Measurements from ENCODE around the gene HMGCS2. TPM values are rescaled to one million over a fixed set of nuclear protein-coding genes. Genes with fewer than 3 reads are reported as not detected.

The HMGCS2 gene
- polyA plus RNA-seq, 1 experiment, result not detected

- POLR2A ChIA-PET, result no interaction called here
- CTCF ChIA-PET, result interaction anchor here (2.3 kb wide), 1 partner anchor 11 kb away, joined by 12 read pairs; no protein-coding TSS in a partner anchor
- DNase-seq (ENCODE audit: low read depth, low spot score), result no peak
Observed at GRCh38 chr1:119797606-119798005, 28.9 kb upstream of the HMGCS2 start.

GRCh38 chr1:119797162-119797561 lies 28.5 kb upstream of the HMGCS2 start:
- POLR2A ChIA-PET, result no interaction called here
- Histone ChIP-seq H3K27me3 (ENCODE audit: control insufficient read depth, insufficient read depth, low read length) (no peaks in the 10 kb centered on the region), H3K27ac (ENCODE audit: low read depth, low read length) (no peak overlapping the region), H3K4me3 (ENCODE audit: low read depth, low read length) (no peak overlapping the region), H3K9me3 (ENCODE audit: control insufficient read depth, insufficient read depth, low read length) (no peaks in the 10 kb centered on the region)
- CTCF ChIA-PET, result interaction anchor here (2.3 kb wide), 1 partner anchor 12 kb away, joined by 12 read pairs; no protein-coding TSS in a partner anchor
- no peak for TF ChIP-seq CTCF (IDR thresholded peaks at IDR 0.05; ENCODE audit: low read depth, low read length)
- DNase-seq (ENCODE audit: low read depth, low spot score), result no peak

More at GRCh38 chr1:119797606-119798005, 28.9 kb upstream of the HMGCS2 start:
- Histone ChIP-seq H3K9me3 (ENCODE audit: control insufficient read depth, insufficient read depth, low read length) (no peaks in the 10 kb centered on the region), H3K27ac (ENCODE audit: low read depth, low read length) (no peak overlapping the region), H3K27me3 (ENCODE audit: control insufficient read depth, insufficient read depth, low read length) (no peaks in the 10 kb centered on the region), H3K4me3 (ENCODE audit: low read depth, low read length) (no peak overlapping the region)
- TF ChIP-seq CTCF (IDR thresholded peaks at IDR 0.05; ENCODE audit: low read depth, low read length), result no peak

- DNase-seq (ENCODE audit: low read depth, low spot score), result no peak
- Histone ChIP-seq H3K27ac (ENCODE audit: low read depth, low read length) (peak overlapping the region; percentile 52), H3K9me3 (ENCODE audit: control insufficient read depth, insufficient read depth, low read length) (no peaks in the 10 kb centered on the region), H3K4me3 (ENCODE audit: low read depth, low read length) (no peak overlapping the region), H3K27me3 (ENCODE audit: control insufficient read depth, insufficient read depth, low read length) (no peaks in the 10 kb centered on the region)
- no peak for TF ChIP-seq CTCF (IDR thresholded peaks at IDR 0.05; ENCODE audit: low read depth, low read length)
- POLR2A ChIA-PET, result no interaction called here
- CTCF ChIA-PET, result interaction anchor here (0.7 to 2.4 kb wide), 2 partner anchors 13 to 51 kb away, joined by 3 to 17 read pairs; no protein-coding TSS in a partner anchor
Observed at GRCh38 chr1:119795261-119796200, 26.8 kb upstream of the HMGCS2 start.

GRCh38 chr1:119794876-119795240 lies 26.2 kb upstream of the HMGCS2 start:
- CTCF ChIA-PET, result interaction anchor here (0.7 to 2.4 kb wide), 3 partner anchors 10 to 50 kb away, joined by 3 to 17 read pairs (median 5); no protein-coding TSS in a partner anchor

More at GRCh38 chr1:119794876-119795240, 26.2 kb upstream of the HMGCS2 start:
- Histone ChIP-seq H3K27ac (ENCODE audit: low read depth, low read length) (peak overlapping the region; percentile 52), H3K27me3 (ENCODE audit: control insufficient read depth, insufficient read depth, low read length) (no peaks in the 10 kb centered on the region), H3K9me3 (ENCODE audit: control insufficient read depth, insufficient read depth, low read length) (no peaks in the 10 kb centered on the region), H3K4me3 (ENCODE audit: low read depth, low read length) (no peak overlapping the region)
- peak; percentile 55 for DNase-seq (ENCODE audit: low read depth, low spot score)
- POLR2A ChIA-PET, result no interaction called here
- TF ChIP-seq CTCF (IDR thresholded peaks at IDR 0.05; ENCODE audit: low read depth, low read length), result no peak
